Right kidney (tissue), 1 donor: ENCODE data around the gene SHLD1.

Source experiments
- DNase-seq: peaks from one replicate; pipeline ENCODE4 v3.0.0-alpha.2; 2016

The SHLD1 gene

GRCh38 chr20:5855939-5856338 is 105.7 kb downstream of the SHLD1 start:
- no peak for DNase-seq

- no peak for DNase-seq
Measured at GRCh38 chr20:5859608-5860007, 109.4 kb downstream of the SHLD1 start.

DNA sequence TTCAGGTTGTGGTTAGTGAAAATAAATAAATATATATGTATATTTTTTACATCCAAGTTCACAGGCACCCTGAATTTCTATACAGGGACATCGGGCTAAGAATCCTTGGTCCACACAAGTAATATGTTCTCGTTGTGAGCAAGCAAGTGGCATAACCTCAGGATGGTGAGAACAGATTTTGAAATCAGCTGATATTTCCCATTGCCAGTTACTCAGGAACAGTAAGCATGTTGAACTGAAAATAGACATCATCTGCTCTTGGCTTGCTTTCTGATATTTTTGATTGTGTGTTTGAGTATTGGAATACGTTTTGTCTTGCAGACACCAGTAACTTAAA is 112.5 kb downstream of the SHLD1 start:
- no peak for DNase-seq

DNA sequence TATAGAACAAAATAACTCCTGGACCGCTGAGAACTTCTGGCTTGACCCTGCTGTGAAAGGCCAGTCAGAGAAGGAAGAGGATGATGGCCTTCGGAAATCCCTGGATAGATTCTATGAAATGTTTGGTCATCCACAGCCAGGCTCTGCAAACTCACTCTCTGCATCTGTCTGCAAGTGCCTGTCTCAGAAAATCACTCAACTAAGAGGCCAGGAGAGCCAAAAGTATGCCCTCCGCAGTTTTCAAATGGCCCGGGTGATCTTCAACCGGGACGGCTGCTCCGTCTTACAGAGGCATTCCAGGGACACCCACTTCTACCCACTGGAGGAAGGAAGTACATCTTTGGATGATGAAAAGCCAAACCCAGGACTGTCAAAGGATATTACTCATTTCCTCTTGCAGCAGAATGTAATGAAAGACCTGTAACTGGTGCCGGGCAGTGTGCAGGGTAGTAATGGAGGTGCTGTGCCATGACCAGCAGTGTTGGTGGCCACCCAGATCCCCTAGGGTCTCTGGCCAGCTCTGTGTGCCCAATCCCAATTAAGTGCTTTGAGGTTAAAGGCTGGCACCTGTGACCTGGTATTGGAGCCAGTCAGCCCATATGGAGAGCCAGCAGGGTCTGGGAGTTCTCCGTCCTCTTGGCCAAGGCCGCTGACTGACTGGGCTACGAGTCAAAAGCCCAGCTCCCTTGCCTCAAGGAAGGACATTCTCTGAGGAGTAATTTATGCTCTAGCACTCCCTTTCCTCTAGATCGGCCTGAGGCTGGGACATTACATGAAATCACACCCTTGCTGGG is 113.0 kb downstream of the SHLD1 start:
- DNase-seq = no peak

DNA sequence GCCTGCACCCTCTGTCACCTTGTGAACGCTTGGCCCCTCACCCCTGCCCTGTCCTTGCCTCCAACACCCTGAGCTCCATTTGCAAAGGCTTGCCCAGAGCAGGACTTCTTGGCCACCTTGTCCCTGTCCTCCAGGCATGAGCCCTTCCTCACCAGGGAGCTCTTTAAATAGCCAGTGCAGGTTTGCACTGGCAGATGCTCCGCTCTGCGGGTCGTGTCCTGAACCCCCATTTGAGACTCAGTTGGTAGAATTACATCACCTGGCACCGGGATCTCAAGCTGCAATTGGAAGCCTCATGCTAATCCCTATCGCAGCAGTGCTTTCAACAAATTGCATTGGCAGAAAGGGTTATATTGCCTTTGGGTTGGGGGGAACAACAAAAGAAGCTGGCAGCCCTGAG is 114.2 kb downstream of the SHLD1 start:
- no peak for DNase-seq

DNA sequence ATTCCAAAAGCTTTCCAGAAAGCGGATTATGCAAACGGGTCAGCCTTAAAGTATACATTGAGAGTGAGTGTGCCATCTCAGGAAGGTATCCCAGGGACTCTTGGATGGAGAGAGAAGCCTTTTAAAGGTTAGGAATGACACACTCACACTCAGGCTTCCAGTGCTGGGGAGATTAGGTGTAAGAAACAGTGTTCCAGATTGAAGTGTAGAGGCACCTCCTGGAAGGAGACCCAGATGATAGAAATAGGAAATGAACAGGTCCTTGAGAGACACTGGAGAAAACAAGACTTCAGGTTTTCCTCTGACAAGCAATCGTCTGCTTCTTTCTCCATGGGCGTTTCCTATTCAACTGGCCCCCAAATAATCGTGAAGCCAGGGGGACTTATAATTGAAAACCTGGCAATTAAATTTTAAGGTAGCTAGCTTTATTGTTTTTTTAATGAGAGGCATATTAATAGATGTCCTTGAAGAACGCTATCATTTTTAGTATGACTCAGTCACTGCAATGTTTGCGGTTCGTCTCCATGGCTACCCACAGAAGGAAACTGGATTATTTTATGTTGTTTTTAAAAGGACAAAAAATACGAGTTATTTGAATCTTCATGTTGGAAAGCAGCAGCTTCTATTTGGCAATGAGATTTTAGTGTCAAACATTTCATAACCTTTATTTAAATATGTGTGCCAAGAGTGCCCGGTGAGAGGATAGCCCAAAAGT is 114.8 kb downstream of the SHLD1 start:
- no peak for DNase-seq

DNA sequence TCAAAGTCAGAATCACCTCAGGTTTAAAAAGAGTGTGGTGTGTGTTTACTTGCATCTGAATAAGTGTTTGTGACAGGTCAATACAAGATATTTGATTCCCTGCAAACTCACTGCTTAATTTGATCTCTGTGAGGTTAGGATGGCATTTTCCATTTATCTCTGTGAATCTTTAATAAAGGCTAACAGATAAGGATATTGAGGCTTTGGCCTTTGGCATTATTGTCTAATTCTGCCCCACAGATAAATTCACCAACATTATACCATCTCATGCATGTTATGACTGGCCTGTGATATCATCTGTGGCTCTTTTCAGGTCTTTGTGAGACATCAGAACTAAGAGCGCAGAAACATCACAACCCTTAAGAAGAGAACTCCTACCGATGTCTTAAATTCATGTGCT is 115.4 kb downstream of the SHLD1 start:
- no peak for DNase-seq

- no peak for DNase-seq
Measured at GRCh38 chr20:5870568-5870981, 120.4 kb downstream of the SHLD1 start.

DNA sequence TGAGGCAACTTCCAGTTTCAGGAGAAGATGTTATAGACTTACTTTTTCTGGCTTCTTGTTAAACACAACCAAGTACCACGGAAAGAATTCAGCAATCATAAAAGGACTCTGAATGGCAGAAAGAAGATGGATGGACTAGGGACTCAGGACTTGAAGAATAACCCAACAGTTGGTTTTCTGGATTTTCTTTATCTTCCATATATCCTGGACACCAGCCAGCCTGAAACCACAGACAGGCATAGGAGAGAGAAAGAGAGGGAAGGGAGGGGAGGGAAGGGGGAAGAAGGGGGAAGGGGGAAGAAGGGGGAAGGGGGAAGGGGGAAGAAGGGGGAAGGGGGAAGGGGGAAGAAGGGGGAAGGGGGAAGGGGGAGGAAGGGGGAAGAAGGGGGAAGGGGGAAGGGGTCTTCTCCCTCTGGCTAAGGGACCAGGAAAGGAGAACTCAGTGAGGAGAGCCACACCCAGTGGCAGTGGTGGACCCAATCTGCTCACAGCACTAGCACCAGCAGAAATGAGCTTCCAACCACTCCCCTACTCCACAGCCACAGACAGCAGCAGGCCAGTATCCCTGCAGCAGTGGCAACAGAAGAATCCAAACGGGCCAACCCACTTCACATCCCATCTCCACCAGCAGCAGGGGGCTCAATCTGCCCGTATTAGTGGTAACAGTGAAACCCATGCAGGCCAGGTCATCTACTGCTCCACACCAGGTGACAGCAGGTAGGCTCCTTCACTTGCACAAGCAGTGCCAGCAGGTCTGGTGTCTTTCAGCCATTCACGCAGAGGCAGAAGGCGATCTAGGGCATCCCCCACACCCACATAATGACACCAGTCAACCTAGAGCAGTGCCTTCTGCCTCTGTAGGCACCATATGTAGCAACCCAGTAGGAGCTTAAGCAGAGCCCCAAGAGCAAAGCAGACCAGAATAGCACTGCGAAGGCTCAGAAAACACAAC is 121.5 kb downstream of the SHLD1 start:
- no peak for DNase-seq

DNA sequence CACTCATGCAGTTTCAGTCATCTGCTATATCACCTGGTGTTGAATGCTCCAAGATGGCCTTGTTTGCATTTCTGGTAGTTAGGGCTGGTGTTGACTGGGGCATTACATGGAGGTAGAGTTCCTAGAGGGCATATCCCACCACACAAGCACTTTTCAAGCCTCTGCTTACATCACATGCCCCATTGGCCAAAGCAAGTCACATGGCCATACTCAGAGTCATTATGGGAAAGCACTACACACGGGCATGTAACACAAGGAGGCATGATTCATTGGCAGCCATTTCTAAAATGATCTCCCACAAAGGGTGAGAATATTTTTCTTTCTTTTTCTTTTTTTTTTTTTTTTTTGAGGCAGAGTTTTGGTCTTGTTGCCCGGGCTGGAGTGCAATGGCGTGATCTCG is 126.9 kb downstream of the SHLD1 start:
- DNase-seq = no peak

DNA sequence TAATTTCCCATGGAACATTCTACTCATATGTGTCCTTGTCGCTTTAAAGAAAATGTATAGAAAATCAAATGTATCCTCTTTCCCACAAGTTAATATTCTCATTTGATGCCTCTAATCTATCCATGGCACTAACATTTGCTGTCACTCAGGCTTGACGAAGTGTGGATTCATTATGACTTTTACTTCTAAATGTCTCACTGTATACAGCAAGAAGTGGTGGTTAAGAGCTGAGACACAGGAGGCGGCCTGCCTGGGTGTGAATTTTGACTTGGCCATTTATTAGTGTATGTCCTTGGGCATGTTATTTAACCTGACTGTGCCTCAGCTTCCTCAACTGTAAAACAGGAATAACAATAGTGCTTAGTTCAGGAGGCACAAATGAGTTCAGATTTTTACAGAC is 130.1 kb downstream of the SHLD1 start:
- DNase-seq = no peak

DNA sequence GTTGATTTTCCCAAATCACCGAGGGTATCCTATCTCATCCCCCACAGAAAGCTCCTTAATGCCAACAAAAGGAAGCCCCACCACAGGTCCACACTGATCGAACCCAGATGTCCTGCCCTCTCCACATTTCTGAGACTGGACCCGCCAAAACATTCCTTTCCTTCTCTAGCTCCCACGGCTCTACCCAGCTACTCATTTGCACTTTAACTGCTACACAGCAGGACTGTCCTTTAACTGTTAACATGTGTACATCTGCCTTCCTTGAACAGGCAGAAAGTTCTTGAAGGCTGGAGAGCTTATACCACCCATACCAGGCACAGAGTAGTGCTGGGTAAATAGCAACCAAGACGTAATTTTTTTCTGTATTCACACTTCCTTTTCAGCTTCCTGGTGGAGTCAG is 131.5 kb downstream of the SHLD1 start:
- DNase-seq = no peak

- DNase-seq = no peak
Measured at GRCh38 chr20:5882166-5882565, 132.0 kb downstream of the SHLD1 start.

DNA sequence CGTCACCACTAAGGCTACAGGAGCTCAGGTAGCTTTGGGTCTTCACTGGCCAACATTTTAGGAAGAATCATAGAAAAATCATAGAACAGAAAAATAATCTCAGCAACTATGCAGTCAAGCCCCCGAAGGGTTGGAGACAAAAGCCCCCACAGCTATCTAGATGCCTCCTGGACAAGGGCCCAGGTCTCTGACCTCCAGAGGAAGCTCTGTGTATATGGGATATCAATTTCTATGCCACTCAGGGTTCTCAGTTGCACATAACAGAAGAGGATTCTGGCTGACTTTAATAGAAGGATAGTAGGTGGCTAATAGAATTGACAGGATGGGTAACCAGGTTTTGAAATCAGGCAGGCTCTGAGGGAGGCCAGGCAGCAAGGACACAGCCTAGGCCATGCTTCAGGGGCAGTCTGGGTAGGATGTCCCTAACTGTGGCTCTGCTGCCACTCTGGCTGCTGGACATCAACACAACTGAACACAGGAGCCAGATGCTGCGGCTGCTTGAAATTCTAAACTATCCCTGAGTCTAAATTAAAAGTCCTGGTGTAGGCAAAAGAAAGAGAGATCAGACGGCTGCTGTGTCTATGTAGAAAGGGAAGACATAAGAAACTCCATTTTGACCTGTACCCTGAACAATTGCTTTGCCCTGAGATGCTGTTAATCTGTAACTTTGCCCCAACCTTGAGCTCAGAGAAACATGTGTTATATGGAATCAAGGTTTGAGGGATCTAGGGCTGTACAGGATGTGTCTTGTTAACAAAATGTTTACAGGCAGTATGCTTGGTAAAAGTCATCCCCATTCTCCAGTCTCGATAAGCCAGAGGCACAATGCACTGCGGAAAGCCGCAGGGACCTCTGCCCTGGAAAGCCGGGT is 134.5 kb downstream of the SHLD1 start:
- DNase-seq = no peak

GRCh38 chr20:5885866-5886265 is 135.7 kb downstream of the SHLD1 start:
- DNase-seq = no peak

GRCh38 chr20:5886788-5887187 is 136.6 kb downstream of the SHLD1 start:
- no peak for DNase-seq

- no peak for DNase-seq
Measured at GRCh38 chr20:5887386-5887785, 137.2 kb downstream of the SHLD1 start.

- DNase-seq = no peak
Measured at GRCh38 chr20:5888041-5888440, 137.8 kb downstream of the SHLD1 start.

DNA sequence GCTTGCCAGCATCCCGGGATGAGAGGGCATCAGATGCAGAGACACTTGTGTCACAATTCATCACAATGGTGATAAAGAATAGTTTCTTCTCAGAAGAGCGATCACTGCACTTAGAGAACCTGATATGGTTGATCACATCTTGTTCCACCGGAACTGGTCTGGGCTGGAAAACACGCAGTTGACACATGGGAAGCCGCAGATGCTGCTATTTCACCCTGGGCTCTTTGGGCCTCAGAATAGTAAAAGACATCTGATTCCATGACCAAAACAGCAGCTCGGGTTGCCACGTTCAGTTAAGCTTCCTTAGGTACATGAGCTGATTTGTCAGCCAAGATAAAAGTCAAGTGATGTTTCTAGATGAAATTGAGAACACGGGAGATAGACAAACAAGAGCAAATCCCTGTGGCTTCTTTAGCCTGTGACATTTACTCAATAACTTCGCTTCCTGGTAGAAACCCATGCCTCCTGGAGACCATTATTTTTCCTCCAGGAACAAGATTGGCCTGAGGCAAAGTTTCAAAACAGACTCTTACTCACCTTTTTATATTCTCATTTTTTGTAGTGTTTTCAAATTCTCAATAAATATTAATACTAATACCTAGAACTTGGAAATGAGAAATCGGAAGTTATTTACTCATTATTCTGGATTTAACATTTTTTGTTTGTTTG is 140.7 kb downstream of the SHLD1 start:
- no peak for DNase-seq

- no peak for DNase-seq
Measured at GRCh38 chr20:5893052-5893451, 142.9 kb downstream of the SHLD1 start.

- no peak for DNase-seq
Measured at GRCh38 chr20:5893621-5894020, 143.4 kb downstream of the SHLD1 start.
